Panc1 (cell line): Measurements from ENCODE around the gene TRAF4. TPM values are rescaled to one million over a fixed set of nuclear protein-coding genes. Genes with fewer than 3 reads are reported as not detected.

Source experiments
- ATAC-seq: fragments of 200-7000 bp; cut with Tn5 transposase; 2 replicates; pipeline ENCODE4 v1.9.1; 2020; ENCODE audit warnings: mild to moderate bottlenecking, moderate library complexity
- BruUV-seq: library from RNA; stranded (reverse); fragments of 400-500 nt; replicated peaks from 2 replicates; lab custom pipeline; 2021; lab: Mats Ljungman, UMichigan
- CTCF ChIA-PET: fragments of 300-600 bp; sonication (Branson Sonifier 250); formaldehyde crosslinking; loops from one replicate; lab custom pipeline; 2022; ENCODE audit warnings: antibody characterized with exemption; lab: Charles Lee
- POLR2A ChIA-PET: fragments of 300-600 bp; sonication (Branson Sonifier 250); formaldehyde crosslinking; loops from one replicate; lab custom pipeline; 2022; ENCODE audit warnings: antibody characterized with exemption; lab: Charles Lee
- DNase-seq: peaks from one replicate; pipeline ENCODE4 v3.0.0-alpha.2; 2010; ENCODE audit warnings: low read depth, low spot score
- H3K27ac ChIP-seq: 2 replicates; pipeline ENCODE4 v1.5.1; 2011; ENCODE audit warnings: mild to moderate bottlenecking, low read length, inconsistent platforms
- H3K27me3 ChIP-seq: fragments of 200-500 bp; sonication (Bioruptor generic); 2 replicates; pipeline ENCODE4 v1.6.0; 2014; ENCODE audit warnings: low read length, inconsistent platforms; ENCODE audit not compliant: control insufficient read depth, insufficient read depth
- H3K36me3 ChIP-seq: fragments of 200-500 bp; sonication (Bioruptor generic); 2 replicates; pipeline ENCODE4 v1.5.1; 2014; ENCODE audit warnings: inconsistent platforms, mild to moderate bottlenecking, low read length, moderate library complexity; ENCODE audit not compliant: control insufficient read depth, insufficient read depth
- H3K4me1 ChIP-seq: 2 replicates; pipeline ENCODE4 v1.5.1; 2011; ENCODE audit warnings: inconsistent platforms, mild to moderate bottlenecking, low read length, moderate library complexity; ENCODE audit not compliant: control insufficient read depth, insufficient read depth
- H3K4me3 ChIP-seq, 2 experiments: 2 replicates each; pipeline ENCODE4 v1.5.1; 2011 to 2012; ENCODE audit warnings: low read depth in 2 of 2, low read length in 2 of 2, mild to moderate bottlenecking in 2 of 2, inconsistent platforms in 1 of 2, moderate library complexity in 1 of 2
- H3K9me3 ChIP-seq: fragments of 200-500 bp; sonication (Bioruptor generic); 2 replicates; pipeline ENCODE4 v1.5.1; 2014; ENCODE audit warnings: low read depth, mild to moderate bottlenecking, inconsistent platforms, low read length, moderate library complexity; ENCODE audit not compliant: control insufficient read depth, insufficient read depth
- POLR2AphosphoS5 ChIP-seq: IDR thresholded peaks from 2 replicates; pipeline ENCODE4 v1.6.1; 2012; ENCODE audit warnings: mild to moderate bottlenecking, low read depth, low read length, moderate library complexity
- REST ChIP-seq, 2 experiments: IDR thresholded peaks; 2 replicates each; pipeline ENCODE4 v1.6.1; 2011 to 2012; ENCODE audit warnings: low read depth in 2 of 2, control low read depth in 1 of 2, low read length in 1 of 2, mild to moderate bottlenecking in 1 of 2, moderate library complexity in 1 of 2; ENCODE audit not compliant: insufficient read depth in 1 of 2
- SIN3A ChIP-seq: IDR thresholded peaks from 2 replicates; pipeline ENCODE4 v1.6.1; 2012; ENCODE audit warnings: low read depth, mild to moderate bottlenecking, low read length, moderate library complexity, borderline replicate concordance; ENCODE audit not compliant: insufficient read depth
- TCF7L2 ChIP-seq: IDR thresholded peaks from 2 replicates; pipeline ENCODE4 v1.6.1; 2011; ENCODE audit warnings: mild to moderate bottlenecking, low read depth, low read length, inconsistent platforms
- in situ Hi-C: cut with HindIII; loops from 2 replicates; pipeline ENCODE4 v1.10.0; 2016; ENCODE audit warnings: low sequenced_read_pairs, low pct_unique_long_range_greater_than_20kb
- intact Hi-C: fragments of 100-400 bp; cut with micrococcal nuclease; formaldehyde crosslinking; loops from one replicate; pipeline ENCODE4 v1.10.0; 2022; ENCODE audit not compliant: unreplicated experiment
- total RNA-seq: library from RNA; stranded (reverse); gene quantifications from one replicate; pipeline ENCODE4 v1.2.1, GENCODE V29; 2021; ENCODE audit not compliant: unreplicated experiment
- TF ChIP-seq, protein P1 (sequence below): fragments of 450-650 bp; IDR thresholded peaks from 2 replicates; pipeline ENCODE4 v1.5.1; 2017; ENCODE audit warnings: mild to moderate bottlenecking

TRAF4 gene
- total RNA-seq, 1 experiment from 2014 or later, result 108 TPM

GRCh38 chr17:28725660-28726225 lies 18.1 kb upstream of the TRAF4 start:
- Histone ChIP-seq H3K27ac (peak overlapping the region; percentile 99), H3K4me3 (peak overlapping the region; percentile 69 to 96), H3K27me3 (no peaks in the 10 kb centered on the region), H3K9me3 (no peaks in the 10 kb centered on the region), H3K36me3 (peaks cover 26% of the 10 kb centered on the region), H3K4me1 (peaks cover 41% of the 10 kb centered on the region)
- TF ChIP-seq SIN3A (peak; percentile 14; the same call in 1 of the 2 replicates), REST (IDR thresholded peaks at IDR 0.05; ENCODE audit: insufficient read depth in 1 of 2, low read depth in 2 of 2, low read length in 1 of 2) (no peak; a peak in 1 of 4 replicates), POLR2AphosphoS5 (peak; percentile 59; the same call in 1 of the 2 replicates)
- DNase-seq (no peak), ATAC-seq (peak; percentile 55)
- ChIA-PET POLR2A (interaction anchor here (0.6 to 2.3 kb wide), 3 partner anchors 25 to 153 kb away, joined by 3 to 25 read pairs (median 3); no protein-coding TSS in a partner anchor), CTCF (interaction anchor here (0.6 to 3.7 kb wide), 11 partner anchors 15 to 228 kb away, joined by 3 to 123 read pairs (median 8); partner anchors contain the start of genes DHRS13 and TRAF4)
- BruUV-seq, result no TSS peak
- intact Hi-C loops (loop anchor here (5.0 to 10.0 kb wide), 2 partner anchors 179 to 227 kb away; partner anchors contain the start of genes DHRS13 and PHF12), in situ Hi-C loops (no loop called here)

GRCh38 chr17:28726226-28726626 lies 17.6 kb upstream of the TRAF4 start, which contains the start of gene TLCD1:
Gene TLCD1 (minus strand): TSS chr17:28726233. CDS start chr17:28726097, 136 bp downstream.
- intact Hi-C loops, result loop anchor here (5.0 to 10.0 kb wide), 2 partner anchors 179 to 226 kb away; partner anchors contain the start of genes DHRS13 and PHF12
- Histone ChIP-seq H3K27me3 (no peaks in the 10 kb centered on the region), H3K4me1 (peaks cover 41% of the 10 kb centered on the region), H3K36me3 (peaks cover 21% of the 10 kb centered on the region), H3K9me3 (no peaks in the 10 kb centered on the region), H3K4me3 (peak within 1 kb of the TSS; percentile 69 to 96), H3K27ac (peak within 1 kb of the TSS; percentile 99)
- POLR2A ChIA-PET, result interaction anchor here (2.1 to 3.0 kb wide), 3 partner anchors 17 to 24 kb away, joined by 11 to 26 read pairs (median 25); partner anchors contain the start of gene TRAF4
- ATAC-seq, result peak; percentile 65
- in situ Hi-C loops, result no loop called here
- CTCF ChIA-PET, result interaction anchor here (0.6 to 3.7 kb wide), 13 partner anchors 12 to 227 kb away, joined by 3 to 123 read pairs (median 6); partner anchors contain the start of genes DHRS13 and TRAF4
- no TSS peak for BruUV-seq
- DNase-seq, result no peak
- TF ChIP-seq SIN3A, result peak; percentile 45; the same call in 1 of the 2 replicates
- no peak for TF ChIP-seq POLR2AphosphoS5

- ChIA-PET POLR2A (interaction anchor here (2.1 to 3.0 kb wide), 3 partner anchors 16 to 23 kb away, joined by 11 to 26 read pairs (median 25); partner anchors contain the start of gene TRAF4), CTCF (interaction anchor here (0.6 to 3.7 kb wide), 23 partner anchors 9 to 515 kb away, joined by 3 to 123 read pairs (median 5); partner anchors contain the start of genes DHRS13, PHF12 and TRAF4)
- Histone ChIP-seq H3K4me3 (peak overlapping the region; percentile 69 to 96), H3K27ac (peak overlapping the region; percentile 81), H3K4me1 (peaks cover 41% of the 10 kb centered on the region), H3K36me3 (peaks cover 17% of the 10 kb centered on the region), H3K9me3 (no peaks in the 10 kb centered on the region), H3K27me3 (no peaks in the 10 kb centered on the region)
- BruUV-seq, result no TSS peak
- no peak for DNase-seq
- TF ChIP-seq, protein P1, sequence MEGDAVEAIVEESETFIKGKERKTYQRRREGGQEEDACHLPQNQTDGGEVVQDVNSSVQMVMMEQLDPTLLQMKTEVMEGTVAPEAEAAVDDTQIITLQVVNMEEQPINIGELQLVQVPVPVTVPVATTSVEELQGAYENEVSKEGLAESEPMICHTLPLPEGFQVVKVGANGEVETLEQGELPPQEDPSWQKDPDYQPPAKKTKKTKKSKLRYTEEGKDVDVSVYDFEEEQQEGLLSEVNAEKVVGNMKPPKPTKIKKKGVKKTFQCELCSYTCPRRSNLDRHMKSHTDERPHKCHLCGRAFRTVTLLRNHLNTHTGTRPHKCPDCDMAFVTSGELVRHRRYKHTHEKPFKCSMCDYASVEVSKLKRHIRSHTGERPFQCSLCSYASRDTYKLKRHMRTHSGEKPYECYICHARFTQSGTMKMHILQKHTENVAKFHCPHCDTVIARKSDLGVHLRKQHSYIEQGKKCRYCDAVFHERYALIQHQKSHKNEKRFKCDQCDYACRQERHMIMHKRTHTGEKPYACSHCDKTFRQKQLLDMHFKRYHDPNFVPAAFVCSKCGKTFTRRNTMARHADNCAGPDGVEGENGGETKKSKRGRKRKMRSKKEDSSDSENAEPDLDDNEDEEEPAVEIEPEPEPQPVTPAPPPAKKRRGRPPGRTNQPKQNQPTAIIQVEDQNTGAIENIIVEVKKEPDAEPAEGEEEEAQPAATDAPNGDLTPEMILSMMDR, result peak; percentile 99
- TF ChIP-seq SIN3A (0 out of 2 replicates have a peak, but pooled peaks have one; percentile 17), REST (IDR thresholded peaks at IDR 0.05; ENCODE audit: insufficient read depth in 1 of 2, low read depth in 2 of 2, low read length in 1 of 2) (no peak), POLR2AphosphoS5 (peak; percentile 34; the same call in 1 of the 2 replicates), TCF7L2 (no peak; the same call in 1 of the 2 replicates)
- ATAC-seq, result peak; percentile 58
- in situ Hi-C loops (no loop called here), intact Hi-C loops (loop anchor here (1.0 to 10.0 kb wide), 3 partner anchors 23 to 225 kb away; partner anchors contain the start of genes DHRS13 and PHF12)
Observed at GRCh38 chr17:28726627-28727491, 17.0 kb upstream of the TRAF4 start.
